ENCODE data around the gene EIF5B.
"Not testable (repeated sequence)": the region's sequence is repeated elsewhere in the genome, so short reads cannot be mapped to it uniquely, and the experiment has no call there.

The EIF5B gene, protein sequence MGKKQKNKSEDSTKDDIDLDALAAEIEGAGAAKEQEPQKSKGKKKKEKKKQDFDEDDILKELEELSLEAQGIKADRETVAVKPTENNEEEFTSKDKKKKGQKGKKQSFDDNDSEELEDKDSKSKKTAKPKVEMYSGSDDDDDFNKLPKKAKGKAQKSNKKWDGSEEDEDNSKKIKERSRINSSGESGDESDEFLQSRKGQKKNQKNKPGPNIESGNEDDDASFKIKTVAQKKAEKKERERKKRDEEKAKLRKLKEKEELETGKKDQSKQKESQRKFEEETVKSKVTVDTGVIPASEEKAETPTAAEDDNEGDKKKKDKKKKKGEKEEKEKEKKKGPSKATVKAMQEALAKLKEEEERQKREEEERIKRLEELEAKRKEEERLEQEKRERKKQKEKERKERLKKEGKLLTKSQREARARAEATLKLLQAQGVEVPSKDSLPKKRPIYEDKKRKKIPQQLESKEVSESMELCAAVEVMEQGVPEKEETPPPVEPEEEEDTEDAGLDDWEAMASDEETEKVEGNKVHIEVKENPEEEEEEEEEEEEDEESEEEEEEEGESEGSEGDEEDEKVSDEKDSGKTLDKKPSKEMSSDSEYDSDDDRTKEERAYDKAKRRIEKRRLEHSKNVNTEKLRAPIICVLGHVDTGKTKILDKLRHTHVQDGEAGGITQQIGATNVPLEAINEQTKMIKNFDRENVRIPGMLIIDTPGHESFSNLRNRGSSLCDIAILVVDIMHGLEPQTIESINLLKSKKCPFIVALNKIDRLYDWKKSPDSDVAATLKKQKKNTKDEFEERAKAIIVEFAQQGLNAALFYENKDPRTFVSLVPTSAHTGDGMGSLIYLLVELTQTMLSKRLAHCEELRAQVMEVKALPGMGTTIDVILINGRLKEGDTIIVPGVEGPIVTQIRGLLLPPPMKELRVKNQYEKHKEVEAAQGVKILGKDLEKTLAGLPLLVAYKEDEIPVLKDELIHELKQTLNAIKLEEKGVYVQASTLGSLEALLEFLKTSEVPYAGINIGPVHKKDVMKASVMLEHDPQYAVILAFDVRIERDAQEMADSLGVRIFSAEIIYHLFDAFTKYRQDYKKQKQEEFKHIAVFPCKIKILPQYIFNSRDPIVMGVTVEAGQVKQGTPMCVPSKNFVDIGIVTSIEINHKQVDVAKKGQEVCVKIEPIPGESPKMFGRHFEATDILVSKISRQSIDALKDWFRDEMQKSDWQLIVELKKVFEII

DNA sequence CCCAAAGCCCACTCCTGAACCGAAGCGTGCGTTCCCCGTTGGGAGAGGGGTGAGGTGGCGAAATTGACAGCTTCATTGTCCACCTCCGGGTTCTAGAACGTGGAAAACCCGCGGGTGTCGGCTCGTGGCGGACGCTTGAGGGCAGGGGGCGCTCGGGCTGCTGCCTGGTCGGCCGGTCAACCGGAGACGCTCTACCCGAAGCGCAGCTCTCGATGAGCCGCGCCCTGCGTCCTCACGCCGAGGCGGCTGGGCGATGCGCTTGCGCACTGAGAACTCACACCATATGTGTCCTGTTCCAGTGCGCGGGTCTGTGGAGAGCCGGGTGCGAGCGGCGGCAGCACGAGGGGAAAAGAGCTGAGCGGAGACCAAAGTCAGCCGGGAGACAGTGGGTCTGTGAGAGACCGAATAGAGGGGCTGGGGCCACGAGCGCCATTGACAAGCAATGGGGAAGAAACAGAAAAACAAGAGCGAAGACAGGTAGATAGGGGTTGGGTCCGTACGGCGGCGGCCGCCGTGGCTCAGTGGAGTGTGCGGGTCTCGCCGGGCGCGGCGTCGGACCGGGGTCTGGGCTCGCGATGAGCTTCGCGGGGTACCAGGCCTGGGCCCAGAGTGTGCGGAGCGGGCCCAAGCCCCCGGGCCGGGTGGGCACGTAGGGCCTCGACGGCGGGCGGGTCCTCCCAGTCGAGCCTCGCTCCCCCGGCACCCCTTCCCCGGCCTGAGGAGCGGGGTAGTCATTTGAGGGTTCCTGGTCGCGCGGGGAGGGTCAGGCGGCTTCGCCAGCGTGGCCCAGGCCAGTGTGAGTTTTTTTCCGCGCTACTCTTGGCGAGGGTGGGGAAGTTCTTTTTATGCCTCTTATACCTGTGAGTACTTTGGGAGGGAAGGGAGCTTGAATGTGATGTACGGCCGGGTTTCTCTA is at the start of gene EIF5B:
EIF5B (plus strand) TSS at position 277 of the 916 bp plus-strand sequence; CDS start at position 443, 166 bp downstream.
- peak; percentile 47 for DNase-seq

DNA sequence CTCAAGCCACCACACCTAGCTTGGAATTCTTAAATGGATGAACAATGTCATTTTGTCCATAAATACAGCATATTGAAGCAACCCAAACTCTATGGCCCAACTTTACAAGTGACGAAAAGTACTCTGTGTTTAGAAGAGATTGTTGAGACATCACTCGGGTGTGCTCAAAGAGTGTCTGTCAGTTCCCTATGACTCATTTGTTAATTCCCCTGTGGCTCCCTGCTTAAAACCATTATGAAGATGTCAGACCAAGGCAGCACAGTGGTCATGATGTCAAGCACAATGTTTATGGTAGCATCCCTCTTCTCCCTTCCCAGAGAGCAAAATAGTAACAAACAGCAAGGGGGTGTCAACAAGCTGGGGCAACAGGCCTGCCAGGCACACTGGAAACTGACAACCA is 39.2 kb upstream of the EIF5B start:
- peak; percentile 3 for DNase-seq

DNA sequence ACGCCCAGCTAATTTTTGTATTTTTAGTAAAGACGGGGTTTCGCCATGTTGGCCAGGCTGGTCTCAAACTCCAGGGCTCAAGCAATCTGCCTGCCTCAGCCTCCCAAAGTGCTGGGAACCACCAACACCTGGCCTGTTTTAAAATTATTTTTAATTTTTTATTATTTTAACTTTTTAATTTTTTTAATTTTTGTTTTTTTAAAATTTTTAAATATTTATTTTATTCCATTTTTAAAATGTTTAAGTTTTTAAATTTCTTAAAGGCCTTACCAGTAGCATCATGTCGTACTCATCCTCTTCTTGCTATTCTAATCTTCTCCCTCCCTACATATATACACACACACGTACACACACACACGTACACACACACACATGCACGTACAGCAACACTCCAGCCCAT is 37.6 kb upstream of the EIF5B start:
- no peak for DNase-seq

DNA sequence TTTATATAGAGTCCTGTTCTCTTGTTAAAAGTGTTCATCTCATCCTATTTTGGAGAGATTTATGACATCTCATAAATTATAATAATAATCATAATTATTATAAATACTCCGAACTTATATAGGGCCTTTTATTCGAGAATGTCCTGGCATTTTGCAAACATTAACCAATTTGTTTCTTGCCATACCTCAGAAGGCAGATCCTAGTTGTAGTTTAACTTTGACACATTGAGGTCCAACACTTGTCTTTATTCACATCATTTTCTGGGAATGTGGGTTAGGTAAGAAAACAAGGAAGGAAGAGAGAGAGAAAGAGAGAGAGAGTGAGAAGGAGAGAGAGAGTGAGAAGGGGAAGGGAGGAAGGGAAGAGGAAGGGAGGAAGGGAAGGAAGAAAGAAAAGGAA is 36.1 kb upstream of the EIF5B start, which contains the start of gene LYG1:
LYG1 (minus strand) TSS at position 101 of the 400 bp plus-strand sequence. CDS start 5,527 bp downstream, outside the sequence.
- DNase-seq, result not testable (repeated sequence)

DNA sequence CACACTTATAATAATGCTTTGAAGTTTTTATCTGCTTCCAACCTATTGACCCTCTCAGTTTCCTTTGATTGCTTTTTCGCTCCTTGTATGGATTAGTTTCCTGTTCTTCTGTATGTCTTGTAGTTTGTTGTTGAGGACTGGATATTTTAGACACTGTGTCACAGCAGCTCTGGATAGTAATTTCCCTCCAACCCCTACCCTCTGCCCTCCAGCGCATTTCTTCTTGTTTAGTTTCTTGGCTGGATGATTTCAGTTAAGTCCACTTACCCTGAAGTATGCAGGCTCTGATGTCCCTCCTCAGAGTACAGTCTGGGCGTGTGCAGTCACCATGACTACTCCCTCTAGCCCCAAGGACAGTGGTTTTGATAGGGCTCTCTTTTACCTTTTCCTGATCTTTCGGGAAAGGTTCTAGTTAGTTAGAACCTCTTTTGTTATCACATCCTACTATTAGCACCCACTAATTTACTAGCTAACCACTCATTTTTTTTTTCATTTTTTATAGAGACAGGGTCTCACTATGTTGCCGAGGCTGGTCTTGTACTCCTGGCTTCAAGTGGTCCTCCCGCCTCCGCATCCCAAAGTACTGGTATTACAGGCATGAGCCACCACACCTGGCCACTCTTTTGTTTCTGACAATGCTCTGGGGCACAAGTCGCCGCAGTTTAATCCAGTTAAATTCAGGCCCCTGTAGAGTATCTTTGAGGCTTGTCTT is 19.9 kb upstream of the EIF5B start:
- DNase-seq, result no peak

DNA sequence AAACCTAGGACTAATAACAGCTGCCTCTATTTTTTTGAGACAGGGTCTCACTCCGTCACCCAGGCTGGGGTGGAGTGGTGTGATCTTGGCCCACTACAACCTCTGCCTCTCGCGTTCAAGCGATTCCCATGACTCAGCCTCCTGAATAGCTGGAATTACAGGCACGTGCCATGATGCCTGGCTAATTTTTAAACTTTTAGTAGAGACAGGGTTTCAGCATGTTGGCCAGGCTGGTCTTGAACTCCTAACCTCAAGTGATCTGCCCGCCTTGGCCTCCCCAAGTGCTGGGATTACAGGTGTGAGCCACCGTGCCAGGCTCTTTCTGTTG is 19.4 kb upstream of the EIF5B start:
- DNase-seq, result not testable (repeated sequence)

DNA sequence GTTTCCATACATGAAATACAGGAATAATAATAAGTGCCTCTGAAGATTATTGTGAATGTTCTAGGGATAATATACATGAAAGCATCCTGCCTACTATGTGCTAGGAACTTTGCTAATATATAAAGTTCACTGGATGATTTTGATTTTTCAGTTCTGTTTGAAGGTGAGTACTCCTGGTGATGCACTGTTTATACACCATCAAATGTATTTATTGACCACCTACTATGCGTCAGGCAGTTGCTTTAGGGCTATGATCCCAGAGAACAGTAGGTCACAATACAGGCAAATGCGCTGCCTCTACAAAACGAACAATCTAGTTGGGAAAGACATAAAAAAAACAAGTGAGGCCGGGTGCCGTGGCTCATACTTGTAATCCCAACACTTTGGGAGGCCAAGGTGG is 11.8 kb upstream of the EIF5B start:
- DNase-seq, result no peak

DNA sequence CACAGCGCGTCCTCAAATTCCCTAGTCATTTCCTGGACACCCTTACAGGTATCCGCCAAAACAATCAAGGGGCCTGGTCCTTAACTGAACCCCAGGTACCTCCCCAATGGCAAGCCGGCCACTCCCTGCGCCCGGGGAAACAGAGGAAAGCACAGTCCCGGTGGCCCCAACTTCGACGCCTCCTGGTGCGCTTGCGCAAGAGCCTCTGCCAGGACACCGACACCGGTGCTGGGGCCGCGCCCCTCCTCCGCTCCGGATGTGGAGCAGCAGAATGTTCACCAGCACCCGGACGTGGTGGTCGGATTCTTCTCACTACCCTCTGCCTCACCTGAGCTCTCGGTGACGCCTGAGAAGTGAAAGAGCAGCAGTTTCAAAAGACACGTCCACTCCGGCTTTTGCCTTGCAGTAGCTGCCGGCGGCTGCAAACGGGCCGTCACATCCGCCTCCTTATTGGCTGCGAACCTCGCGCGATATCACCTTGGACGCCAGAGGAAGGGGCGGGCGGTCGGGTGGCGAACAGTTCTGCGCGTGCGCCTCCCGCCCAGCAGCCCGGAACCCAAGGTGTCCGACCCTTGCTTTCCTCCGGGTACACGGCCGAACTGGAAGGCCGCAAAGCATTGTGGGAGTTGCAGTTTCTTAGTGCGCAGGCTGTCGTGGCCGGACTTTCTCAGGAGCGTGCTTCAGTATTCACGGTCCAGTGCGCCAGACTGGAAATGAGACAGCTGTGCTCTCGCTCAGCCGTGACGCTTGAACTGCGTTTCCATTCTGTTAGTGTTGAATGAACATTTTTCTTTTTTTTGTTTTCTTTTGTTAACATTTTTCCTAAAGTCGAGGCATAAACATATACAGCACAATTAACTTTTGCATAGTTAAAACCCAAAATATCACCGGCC is 1.0 kb upstream of the EIF5B start, which contains the start of gene TXNDC9:
TXNDC9 (minus strand) TSS at position 423 of the 893 bp plus-strand sequence. CDS start 3,123 bp downstream, outside the sequence.
- DNase-seq, result peak; percentile 98

DNA sequence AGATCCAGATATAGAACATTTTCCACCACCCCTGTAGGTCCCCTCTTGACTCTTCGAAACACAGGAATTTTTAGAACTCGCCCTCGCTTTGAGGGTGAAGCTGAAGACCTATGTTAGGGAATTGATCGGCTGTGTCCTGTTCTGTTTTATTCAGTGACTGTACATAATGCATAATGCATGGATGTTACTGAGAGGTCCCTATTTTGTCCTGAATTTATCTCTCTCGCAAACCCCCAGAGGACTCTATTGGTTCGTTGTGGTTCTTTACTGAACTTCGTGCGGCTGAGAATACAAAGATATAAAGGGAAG is 431 bp upstream of the EIF5B start:
- no peak for DNase-seq

DNA sequence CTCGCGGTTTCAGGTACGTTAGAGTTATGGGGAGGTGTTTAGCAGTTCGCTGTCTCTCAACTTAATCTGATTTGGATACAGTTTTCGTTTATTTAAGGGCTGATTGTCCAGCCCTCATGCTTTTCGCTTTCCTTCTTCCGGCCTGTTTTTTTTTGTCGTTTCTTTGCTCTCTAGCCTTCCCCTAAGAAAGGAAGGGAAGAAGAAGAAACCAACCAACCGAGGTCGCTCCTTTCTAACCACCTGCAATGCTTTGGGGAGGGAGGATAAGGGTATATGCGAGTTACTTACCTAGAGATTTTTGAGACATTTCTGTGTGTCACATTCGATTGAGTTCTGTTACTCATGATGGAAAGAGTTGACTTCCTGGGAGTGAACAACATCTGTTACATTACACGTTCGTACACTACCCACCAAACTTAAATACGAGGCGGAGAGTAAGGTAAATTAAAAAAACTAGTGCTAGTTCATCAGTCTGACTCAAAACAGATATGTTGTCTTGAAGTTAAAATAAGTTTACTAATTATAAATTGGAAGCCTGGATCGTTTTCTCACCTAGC is 918 bp downstream of the EIF5B start:
- DNase-seq, result no peak

DNA sequence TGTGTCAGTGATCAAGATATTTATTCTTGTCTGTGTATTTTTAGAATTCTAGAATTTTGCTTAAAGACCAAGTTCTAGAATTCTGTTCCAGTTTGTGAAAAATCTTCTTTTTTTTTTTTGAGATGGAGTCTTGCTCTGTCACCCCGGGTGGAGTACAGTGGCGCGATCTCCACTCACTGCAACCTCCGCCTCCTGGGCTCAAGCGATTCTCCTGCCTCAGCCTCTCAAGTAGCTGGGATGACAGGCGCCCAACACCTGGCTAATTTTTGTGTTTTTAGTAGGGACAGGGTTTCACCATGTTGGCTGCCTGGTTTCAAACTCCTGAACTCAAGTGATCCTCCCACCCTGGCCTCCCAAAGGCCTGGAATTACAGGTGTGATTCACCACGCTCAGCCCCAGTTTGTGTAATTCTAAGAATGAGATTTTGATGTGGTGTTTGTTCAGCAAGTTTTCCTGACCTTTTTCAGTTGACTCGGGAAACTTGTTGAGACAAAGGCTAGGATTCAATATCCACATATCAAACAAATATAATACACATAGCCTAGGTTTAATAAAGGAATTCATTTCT is 3.6 kb downstream of the EIF5B start:
- DNase-seq, result no peak

DNA sequence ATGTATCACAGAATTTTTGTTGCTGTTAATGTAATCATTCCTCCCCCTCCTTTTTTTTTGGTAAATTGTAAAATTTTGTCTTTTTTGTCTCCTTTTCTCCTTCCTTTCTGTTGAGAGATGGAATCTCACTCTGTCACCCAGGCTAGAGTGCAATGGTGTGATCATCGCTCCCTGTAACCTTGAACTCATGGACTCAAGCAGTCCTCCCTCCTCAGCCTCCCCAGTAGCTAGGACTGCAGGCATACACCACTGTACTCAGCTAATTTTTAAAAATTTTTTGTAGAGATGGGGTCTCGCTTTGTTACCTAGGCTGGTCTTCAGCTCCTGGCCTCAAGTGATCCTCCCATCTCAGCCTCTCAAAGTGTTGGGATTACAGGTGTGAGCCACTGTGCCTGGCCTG is 5.3 kb downstream of the EIF5B start:
- DNase-seq, result no peak

DNA sequence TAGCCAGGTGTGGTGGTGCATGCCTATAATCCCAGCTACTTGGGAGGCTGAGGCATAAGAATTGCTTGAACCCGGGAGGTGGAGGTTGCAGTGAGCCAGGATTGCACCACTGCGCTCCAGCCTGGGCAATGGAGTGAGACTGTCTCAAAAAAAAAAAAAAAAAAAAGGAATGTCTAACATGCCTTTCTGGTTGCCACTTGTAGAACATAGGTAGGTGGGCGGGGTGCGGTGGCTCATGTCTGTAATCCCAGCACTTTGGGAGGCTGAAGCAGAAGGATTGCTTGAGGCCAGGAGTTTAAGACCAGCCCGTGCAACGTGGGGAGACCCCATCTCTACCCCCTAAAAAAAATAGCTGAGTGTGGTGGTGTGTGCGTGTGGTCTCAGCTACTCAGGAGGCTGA is 8.3 kb downstream of the EIF5B start:
- DNase-seq, result not testable (repeated sequence)

DNA sequence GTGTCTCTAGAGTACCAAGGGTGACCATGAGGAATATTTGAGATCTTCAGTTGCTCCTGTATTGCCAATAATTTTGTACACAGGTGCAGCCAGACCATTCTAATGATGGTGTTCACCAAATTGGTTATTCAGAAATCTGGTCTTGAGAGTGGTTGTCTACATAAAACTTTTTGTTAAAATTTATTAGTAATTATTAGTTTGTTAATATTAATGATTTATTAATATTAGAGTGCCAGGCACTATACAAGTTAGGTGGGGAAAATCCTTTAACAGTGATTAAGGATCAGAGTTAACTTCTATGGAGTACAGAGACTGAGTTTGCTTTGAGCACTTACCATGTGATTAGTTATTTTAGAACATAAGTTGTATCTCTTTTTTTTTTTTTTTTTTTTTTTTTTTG is 9.0 kb downstream of the EIF5B start:
- DNase-seq, result no peak

DNA sequence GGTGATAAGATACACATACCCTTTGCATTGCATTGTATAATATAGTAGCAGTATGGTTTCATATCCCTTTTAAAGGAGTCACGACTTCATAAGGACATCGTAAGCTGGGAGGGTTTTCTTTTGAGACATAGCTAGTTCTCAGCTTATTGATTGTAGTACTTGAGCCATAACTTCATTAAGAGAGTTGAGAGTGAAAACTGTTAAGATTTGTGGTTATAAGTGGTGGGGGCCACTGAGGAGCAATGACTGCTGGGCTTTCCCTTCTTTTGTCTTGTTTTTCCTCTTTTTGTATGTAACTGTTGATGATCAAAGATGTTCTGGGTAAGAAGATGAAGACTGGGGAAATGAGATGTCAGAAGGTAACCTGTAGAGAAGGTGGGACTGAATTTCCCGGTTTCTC is 11.0 kb downstream of the EIF5B start:
- DNase-seq, result no peak

DNA sequence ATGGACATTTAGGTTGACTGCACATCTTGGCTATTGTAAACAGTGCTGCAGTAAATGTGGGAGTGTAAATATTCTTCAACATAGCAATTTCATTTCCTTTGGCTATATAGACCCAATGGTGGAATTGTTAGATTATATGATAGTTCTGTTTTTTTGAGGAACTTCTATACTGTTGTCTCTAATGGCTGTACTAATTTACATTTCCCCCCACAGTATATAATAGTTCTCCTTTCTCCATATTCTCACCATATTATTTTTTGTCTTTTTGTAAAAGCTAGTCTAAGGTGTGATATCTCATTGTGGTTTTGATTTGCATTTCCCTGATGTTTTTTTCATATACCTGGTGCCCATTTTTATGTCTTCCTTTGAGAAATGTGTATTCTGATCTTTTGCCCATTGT is 13.0 kb downstream of the EIF5B start:
- no peak for DNase-seq

DNA sequence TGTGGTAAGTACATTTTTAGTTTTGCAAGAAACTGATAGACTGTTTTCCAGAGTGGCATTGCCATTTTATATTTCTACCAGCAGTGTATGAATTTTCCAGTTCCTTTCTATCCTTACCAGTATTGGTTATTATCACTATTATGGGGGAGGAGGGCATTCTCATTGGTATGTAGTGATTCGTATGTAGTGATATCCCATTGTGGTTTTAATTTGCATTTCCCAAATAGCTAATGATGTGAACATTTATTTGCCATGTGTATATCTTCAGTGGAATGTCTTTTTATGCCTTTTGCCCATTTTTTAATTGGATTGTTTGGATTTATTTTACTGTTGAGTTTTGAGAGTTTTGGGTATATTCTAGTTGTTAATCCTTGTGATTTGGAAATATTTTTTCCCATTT is 16.9 kb downstream of the EIF5B start:
- DNase-seq, result no peak

DNA sequence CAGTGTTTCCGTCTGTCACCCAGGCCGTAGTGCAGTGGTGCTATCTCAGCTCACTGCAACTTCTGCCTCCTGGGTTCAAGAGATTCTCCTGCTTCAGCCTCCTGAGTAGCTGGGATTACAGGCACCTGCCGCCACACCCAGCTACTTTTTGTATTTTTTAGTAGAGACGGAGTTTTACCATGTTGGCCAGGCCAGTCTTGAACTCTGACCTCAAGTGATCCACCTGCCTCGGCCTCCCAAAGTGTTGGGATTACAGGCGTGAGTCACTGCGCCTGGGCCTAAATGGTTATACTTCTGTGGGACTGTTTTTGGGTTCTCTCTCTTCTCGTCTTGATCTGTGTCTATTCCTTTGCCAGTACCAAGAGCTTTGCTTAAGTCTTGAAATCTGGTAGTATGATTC is 17.6 kb downstream of the EIF5B start:
- DNase-seq, result not testable (repeated sequence)

DNA sequence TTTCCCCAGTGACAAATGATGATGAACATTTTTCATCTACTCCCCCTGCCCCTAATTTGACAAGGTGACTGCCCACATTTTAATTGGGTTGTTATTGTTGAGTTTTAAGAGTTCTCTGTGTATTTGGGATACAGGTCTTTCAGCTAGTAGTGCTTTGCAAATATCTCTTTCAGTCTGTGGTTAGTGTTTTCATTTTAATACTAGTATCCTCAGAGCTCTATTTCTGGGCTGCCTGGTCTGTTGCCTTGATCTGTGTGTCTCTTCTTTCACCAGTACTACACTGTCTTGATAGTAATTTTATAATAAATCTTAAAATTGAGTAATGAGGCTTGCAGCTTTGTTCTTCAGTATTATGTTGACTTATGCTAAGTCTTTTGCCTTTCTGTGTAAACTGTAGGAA is 19.7 kb downstream of the EIF5B start:
- DNase-seq, result no peak

DNA sequence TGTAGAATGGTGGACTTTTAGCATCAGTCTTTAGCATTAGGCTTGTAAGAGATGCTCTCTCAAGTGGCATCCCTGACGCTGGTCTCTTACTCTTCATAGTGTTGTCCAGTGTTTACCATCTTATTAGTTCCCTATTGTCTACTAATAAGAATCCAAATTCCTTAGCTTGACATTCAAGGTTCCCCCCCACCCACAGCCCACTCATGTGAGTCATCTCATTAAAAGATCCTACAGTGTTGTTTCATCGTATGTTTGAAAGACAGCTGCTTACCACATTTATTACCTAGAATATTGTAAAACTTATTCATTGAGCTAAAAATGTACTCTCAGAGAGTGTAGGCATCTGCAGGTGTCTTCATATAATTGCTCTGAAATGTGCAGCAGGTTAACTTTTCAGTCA is 28.5 kb downstream of the EIF5B start:
- no peak for DNase-seq
